ENCODE measurements around the gene GREM2. TPM values are rescaled to one million over a fixed set of nuclear protein-coding genes. Genes with fewer than 3 reads are reported as not detected.

The GREM2 gene
- total and polyA plus RNA-seq, 2 of the 4 experiments (the other 2 are of a cell fraction), result 3.0 to 14.2 TPM

DNA sequence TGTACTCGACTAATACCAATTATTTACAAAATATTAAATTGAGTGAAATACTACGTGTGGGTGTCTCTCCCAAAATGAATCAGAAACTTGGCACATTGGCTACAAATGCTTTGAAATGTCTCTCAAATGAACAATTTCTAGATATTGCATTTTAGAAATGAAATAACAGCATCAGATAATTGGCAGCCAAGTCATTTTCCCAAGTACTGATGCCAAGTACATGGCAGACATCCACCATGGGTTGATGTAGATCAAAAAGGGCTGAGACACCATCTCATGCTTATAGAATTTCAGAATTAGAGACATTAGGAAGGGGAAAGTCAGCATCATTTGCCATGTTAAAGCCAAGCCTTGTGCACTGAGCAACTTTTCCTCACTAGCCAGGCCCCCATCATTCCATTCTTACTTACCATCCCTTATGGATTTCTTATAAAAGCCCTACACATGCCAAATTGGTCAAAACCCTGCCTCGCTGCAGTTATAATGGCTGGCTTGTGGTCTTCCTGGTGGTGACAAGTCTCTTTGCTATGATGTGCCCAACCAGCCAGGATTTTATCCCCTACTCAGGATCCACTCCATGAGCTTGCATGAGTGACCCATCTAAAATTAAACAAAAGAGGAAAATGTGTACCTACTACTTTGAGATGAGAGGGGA, 73.1 kb downstream of the GREM2 start:
- CTCF ChIA-PET, result no interaction called here
- dilution Hi-C loops (cut with HindIII; ENCODE audit: low sequenced_read_pairs, unreplicated experiment) (no loop called here), in situ Hi-C loops (cut with MboI; ENCODE audit: low sequenced_read_pairs) (no loop called here), intact Hi-C loops (cut with micrococcal nuclease) (no loop called here)
- H2AK5ac ChIP-seq (ENCODE audit: low read depth, low read length), result no peak overlapping the region
- H3K4me2 ChIP-seq (ENCODE audit: low read depth, low read length), result no peak overlapping the region
- no peak overlapping the region for H4K5ac ChIP-seq (ENCODE audit: low read depth, low read length)
- no peak overlapping the region for H4K8ac ChIP-seq (ENCODE audit: low read depth in 2 of 2, low read length in 2 of 2)
- H2BK120ac ChIP-seq (ENCODE audit: low read depth, low read length), result no peak overlapping the region
- POLR2A ChIA-PET (ENCODE audit: unreplicated experiment), result no interaction called here
- H3K36me3 ChIP-seq (ENCODE audit: control insufficient read depth, insufficient read depth, low read length), result no peaks in the 10 kb centered on the region
- H3K9me1 ChIP-seq (ENCODE audit: insufficient read depth, low read length), result 0 out of 2 replicates have a peak, but pooled peaks cover 2% of the 10 kb centered on the region
- no peak overlapping the region for H3K27ac ChIP-seq (ENCODE audit: insufficient read depth, low read length)
- no TSS peak for BruUV-seq (replicated peaks)
- no peaks in the 10 kb centered on the region for H4K20me1 ChIP-seq (ENCODE audit: insufficient read depth, low read length)
- no peak overlapping the region for H4K91ac ChIP-seq (ENCODE audit: insufficient read depth, low read depth, low read length)
- no peak overlapping the region for H3K14ac ChIP-seq (replicated peaks; ENCODE audit: low read depth, low read length)
- TF ChIP-seq BHLHE40 (IDR thresholded peaks at IDR 0.05; ENCODE audit: low read depth, low read length) (no peak), NFE2L2 (IDR thresholded peaks at IDR 0.05; ENCODE audit: low read depth, low read length) (no peak), MAZ (IDR thresholded peaks at IDR 0.05; ENCODE audit: borderline replicate concordance, low read depth, low read length) (no peak), MAFK (IDR thresholded peaks at IDR 0.05; ENCODE audit: low read depth, low read length) (no peak), CHD1 (IDR thresholded peaks at IDR 0.05; ENCODE audit: low read depth, low read length) (no peak), SMC3 (IDR thresholded peaks at IDR 0.05; ENCODE audit: low read depth, low read length) (no peak), RFX5 (IDR thresholded peaks at IDR 0.05; ENCODE audit: low read depth, low read length) (no peak), MXI1 (IDR thresholded peaks at IDR 0.05; ENCODE audit: borderline replicate concordance, low read depth, low read length) (no peak), RCOR1 (IDR thresholded peaks at IDR 0.05; ENCODE audit: insufficient replicate concordance, low read length) (no peak), FOS (IDR thresholded peaks at IDR 0.05; ENCODE audit: low read depth, low read length) (no peak), USF2 (IDR thresholded peaks at IDR 0.05; ENCODE audit: low read depth, low read length) (no peak)
- TF ChIP-seq, protein P1, sequence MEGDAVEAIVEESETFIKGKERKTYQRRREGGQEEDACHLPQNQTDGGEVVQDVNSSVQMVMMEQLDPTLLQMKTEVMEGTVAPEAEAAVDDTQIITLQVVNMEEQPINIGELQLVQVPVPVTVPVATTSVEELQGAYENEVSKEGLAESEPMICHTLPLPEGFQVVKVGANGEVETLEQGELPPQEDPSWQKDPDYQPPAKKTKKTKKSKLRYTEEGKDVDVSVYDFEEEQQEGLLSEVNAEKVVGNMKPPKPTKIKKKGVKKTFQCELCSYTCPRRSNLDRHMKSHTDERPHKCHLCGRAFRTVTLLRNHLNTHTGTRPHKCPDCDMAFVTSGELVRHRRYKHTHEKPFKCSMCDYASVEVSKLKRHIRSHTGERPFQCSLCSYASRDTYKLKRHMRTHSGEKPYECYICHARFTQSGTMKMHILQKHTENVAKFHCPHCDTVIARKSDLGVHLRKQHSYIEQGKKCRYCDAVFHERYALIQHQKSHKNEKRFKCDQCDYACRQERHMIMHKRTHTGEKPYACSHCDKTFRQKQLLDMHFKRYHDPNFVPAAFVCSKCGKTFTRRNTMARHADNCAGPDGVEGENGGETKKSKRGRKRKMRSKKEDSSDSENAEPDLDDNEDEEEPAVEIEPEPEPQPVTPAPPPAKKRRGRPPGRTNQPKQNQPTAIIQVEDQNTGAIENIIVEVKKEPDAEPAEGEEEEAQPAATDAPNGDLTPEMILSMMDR (conservative IDR thresholded peaks at IDR 0.05; ENCODE audit: low read depth, low read length), result no peak
- TF ChIP-seq, protein P2, sequence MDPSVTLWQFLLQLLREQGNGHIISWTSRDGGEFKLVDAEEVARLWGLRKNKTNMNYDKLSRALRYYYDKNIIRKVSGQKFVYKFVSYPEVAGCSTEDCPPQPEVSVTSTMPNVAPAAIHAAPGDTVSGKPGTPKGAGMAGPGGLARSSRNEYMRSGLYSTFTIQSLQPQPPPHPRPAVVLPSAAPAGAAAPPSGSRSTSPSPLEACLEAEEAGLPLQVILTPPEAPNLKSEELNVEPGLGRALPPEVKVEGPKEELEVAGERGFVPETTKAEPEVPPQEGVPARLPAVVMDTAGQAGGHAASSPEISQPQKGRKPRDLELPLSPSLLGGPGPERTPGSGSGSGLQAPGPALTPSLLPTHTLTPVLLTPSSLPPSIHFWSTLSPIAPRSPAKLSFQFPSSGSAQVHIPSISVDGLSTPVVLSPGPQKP (IDR thresholded peaks at IDR 0.05; ENCODE audit: borderline replicate concordance, low read depth, low read length), result no peak
- H2AFZ ChIP-seq (replicated peaks; ENCODE audit: low read length, poor library complexity), result no peak overlapping the region
- no peak overlapping the region for H2BK15ac ChIP-seq (ENCODE audit: low read depth, low read length)
- H3K9me3 ChIP-seq (ENCODE audit: control insufficient read depth, insufficient read depth, low read length), result no peaks in the 10 kb centered on the region
- no peak overlapping the region for H2BK20ac ChIP-seq (ENCODE audit: low read depth, low read length)
- H3K27me3 ChIP-seq (ENCODE audit: control insufficient read depth, insufficient read depth, low read length), result no peaks in the 10 kb centered on the region
- no peak overlapping the region for H3K23ac ChIP-seq (ENCODE audit: low read depth, low read length)
- no peaks in the 10 kb centered on the region for H3K4me1 ChIP-seq (ENCODE audit: control insufficient read depth, insufficient read depth, low read length)
- no peak overlapping the region for H3K9ac ChIP-seq (ENCODE audit: low read depth, low read length)
- H3K4me3 ChIP-seq (ENCODE audit: insufficient read depth, low read depth, low read length), result no peak overlapping the region
- WGBS, 2 experiments (ENCODE audit: extremely low coverage in 2 of 2, insufficient read length in 1 of 2), result no CpG with 5 or more reads among the region's 3 CpGs
- H3K18ac ChIP-seq (ENCODE audit: low read depth, low read length), result no peak overlapping the region
- H3K79me1 ChIP-seq (ENCODE audit: low read depth in 1 of 2, low read length in 2 of 2), result peaks cover 2 to 3% of the 10 kb centered on the region in 2 experiments; a peak in 1 of 4 replicates
- ATAC-seq (ENCODE audit: low read depth) (no peak), DNase-seq (no peak)
- no peak overlapping the region for H2AK9ac ChIP-seq (replicated peaks; ENCODE audit: low read depth, low read length, poor library complexity)
- H3K4ac ChIP-seq (ENCODE audit: low read depth, low read length), result no peak overlapping the region
- H2BK5ac ChIP-seq (ENCODE audit: low read depth, low read length, poor library complexity, severe bottlenecking), result no peak overlapping the region
- H3K56ac ChIP-seq (ENCODE audit: extremely low read depth, insufficient read depth, low read length), result no peak overlapping the region

Measured in IMR-90 (cell line).